Measurements from ENCODE around the gene KRTAP5-9. TPM values are rescaled to one million over a fixed set of nuclear protein-coding genes. Genes with fewer than 3 reads are reported as not detected.
"Not testable (repeated sequence)": the region's sequence is repeated elsewhere in the genome, so short reads cannot be mapped to it uniquely, and the experiment has no call there.

KRTAP5-9 gene
- total RNA-seq, 2 donors from 2014 or later = not detected

DNA sequence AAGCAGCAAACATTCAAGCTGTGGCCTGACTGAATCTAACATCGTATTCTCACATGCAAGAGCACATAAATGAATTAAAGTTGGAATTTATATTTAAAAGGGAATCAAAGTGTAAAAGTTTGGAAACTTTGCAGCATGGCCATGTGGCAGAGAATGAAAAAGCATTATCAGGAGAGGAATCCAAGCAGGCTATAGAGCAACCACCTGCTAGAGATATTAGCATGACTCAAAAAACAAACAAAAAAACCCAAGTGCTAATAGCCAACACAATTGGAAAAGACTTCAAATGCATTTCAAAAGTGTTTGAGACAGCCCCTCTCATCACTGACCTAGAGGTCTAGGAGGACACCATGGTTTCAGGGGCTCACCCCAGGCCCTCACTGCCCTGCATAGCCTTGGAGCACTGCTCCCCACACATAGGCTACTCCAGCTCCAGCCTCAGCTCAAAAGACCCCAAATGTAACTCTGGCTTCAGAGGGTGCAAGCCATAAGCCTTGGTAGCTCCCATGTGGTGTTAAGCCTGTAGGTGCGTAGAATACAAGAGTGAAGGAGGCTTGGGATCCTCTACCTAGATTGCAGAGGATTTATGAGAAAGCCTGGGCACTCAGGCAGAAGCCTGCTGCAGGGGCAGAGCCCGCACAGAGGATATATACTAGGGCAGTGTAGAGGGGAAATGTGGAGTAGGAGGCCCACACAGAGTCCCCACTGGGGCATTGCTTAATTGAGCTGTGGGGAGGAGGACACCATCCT, 22.9 kb upstream of the KRTAP5-9 start:
- ATAC-seq (no peak), DNase-seq (no peak)
- no peak overlapping the region for H3K27ac Mint-ChIP-seq
- peaks cover 15% of the 10 kb centered on the region for H3K27me3 Mint-ChIP-seq
- no peaks in the 10 kb centered on the region for H3K4me1 Mint-ChIP-seq
- no peaks in the 10 kb centered on the region for H3K9me3 ChIP-seq (ENCODE audit: control insufficient read depth, low read length, poor library complexity, severe bottlenecking)
- no peak overlapping the region for H3K4me3 Mint-ChIP-seq
- no peaks in the 10 kb centered on the region for H3K36me3 Mint-ChIP-seq (ENCODE audit: low read depth)

GRCh38 chr11:71525938-71526495, 22.2 kb upstream of the KRTAP5-9 start:
- DNase-seq = no peak
- H3K4me1 Mint-ChIP-seq = no peaks in the 10 kb centered on the region
- H3K9me3 ChIP-seq (ENCODE audit: control insufficient read depth, low read length, poor library complexity, severe bottlenecking) = no peaks in the 10 kb centered on the region
- no peak overlapping the region for H3K27ac Mint-ChIP-seq
- peaks cover 21% of the 10 kb centered on the region for H3K27me3 Mint-ChIP-seq
- no peaks in the 10 kb centered on the region for H3K36me3 Mint-ChIP-seq (ENCODE audit: low read depth)
- no peak overlapping the region for H3K4me3 Mint-ChIP-seq
- no peak for ATAC-seq

DNA sequence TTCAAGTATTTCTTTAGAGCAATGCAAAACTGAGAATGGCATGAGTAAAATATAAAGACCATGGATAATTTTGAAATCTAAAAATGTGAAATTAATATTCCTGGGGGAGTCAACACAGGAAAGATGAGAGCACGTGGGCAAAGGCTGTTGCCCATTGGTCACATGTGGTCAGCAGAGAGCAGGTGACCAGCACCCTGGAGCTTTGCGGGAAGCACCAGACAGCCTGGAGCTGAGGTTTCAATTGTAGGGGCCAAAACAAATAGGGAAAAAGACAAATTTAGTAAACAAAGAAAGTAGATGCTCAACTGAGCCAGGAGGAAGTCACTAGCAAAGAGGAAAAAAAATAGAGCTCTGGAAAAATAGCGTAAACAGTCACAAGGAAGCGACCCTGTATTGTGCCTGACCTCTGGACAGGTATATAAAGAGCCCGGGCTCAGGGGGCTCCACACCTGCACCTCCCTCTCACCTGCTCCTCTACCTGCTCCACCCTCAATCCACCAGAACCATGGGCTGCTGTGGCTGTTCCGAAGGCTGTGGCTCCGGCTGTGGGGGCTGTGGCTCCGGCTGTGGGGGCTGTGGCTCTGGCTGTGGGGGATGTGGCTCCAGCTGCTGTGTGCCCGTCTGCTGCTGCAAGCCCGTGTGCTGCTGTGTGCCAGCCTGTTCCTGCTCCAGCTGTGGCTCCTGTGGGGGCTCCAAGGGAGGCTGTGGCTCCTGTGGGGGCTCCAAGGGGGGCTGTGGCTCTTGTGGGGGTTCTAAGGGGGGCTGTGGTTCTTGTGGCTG, 21.2 kb upstream of the KRTAP5-9 start, which contains the start of gene KRTAP5-7:
Gene KRTAP5-7 (plus strand): TSS at position 472 of the 780 bp plus-strand sequence. CDS start 34 bp downstream, at position 506.
- H3K4me1 Mint-ChIP-seq; H3K9me3 ChIP-seq (ENCODE audit: control insufficient read depth, low read length, poor library complexity, severe bottlenecking); ATAC-seq; H3K4me3 Mint-ChIP-seq; H3K36me3 Mint-ChIP-seq (ENCODE audit: low read depth); DNase-seq; H3K27ac Mint-ChIP-seq: not testable (repeated sequence)
- peaks cover 21% of the 10 kb centered on the region for H3K27me3 Mint-ChIP-seq

GRCh38 chr11:71527576-71528210, 20.5 kb upstream of the KRTAP5-9 start:
- no peaks in the 10 kb centered on the region for H3K36me3 Mint-ChIP-seq (ENCODE audit: low read depth)
- ATAC-seq = no peak
- DNase-seq = no peak

GRCh38 chr11:71530602-71531001, 17.6 kb upstream of the KRTAP5-9 start:
- Mint-ChIP-seq H3K4me1 (no peaks in the 10 kb centered on the region), H3K4me3 (no peak overlapping the region), H3K36me3 (ENCODE audit: low read depth) (no peaks in the 10 kb centered on the region), H3K27ac (no peak overlapping the region), H3K27me3 (peaks cover 20% of the 10 kb centered on the region)
- no peaks in the 10 kb centered on the region for H3K9me3 ChIP-seq (ENCODE audit: control insufficient read depth, low read length, poor library complexity, severe bottlenecking)
- ATAC-seq (peak; percentile 44), DNase-seq (no peak)

More at GRCh38 chr11:71527576-71528210, 20.5 kb upstream of the KRTAP5-9 start:
- Mint-ChIP-seq H3K27ac (no peak overlapping the region), H3K4me3 (no peak overlapping the region), H3K4me1 (no peaks in the 10 kb centered on the region), H3K27me3 (peaks cover 21% of the 10 kb centered on the region)
- no peaks in the 10 kb centered on the region for H3K9me3 ChIP-seq (ENCODE audit: control insufficient read depth, low read length, poor library complexity, severe bottlenecking)

DNA sequence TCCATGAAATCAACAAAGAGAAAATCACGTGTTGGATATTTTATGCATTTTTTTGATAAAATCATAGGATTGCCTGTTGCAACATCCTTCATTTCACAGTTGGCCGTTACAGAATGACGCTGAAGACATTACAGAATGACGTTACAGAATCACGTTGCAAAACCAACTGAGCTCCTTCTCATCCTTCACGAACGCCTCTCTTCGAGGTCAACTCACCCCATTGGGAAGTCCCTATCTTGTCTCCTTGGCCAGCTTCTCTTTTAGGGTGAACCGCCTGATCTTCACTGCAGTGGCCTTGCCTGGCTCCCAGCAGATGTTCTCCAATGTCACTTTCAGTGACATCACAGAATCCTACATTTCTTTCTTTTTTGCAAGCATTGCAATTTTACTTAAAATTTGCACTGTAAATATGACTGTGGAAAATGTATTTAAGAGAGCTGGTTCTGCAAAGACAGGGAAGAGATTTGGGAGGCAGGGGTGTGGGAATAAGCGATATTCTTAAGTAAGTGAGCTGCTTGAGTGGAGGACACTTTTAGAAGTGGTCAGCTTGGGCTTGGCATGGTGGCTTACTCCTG, 16.1 kb upstream of the KRTAP5-9 start:
- DNase-seq = no peak
- Mint-ChIP-seq H3K27ac (no peak overlapping the region), H3K4me1 (peaks cover 2% of the 10 kb centered on the region), H3K4me3 (no peak overlapping the region), H3K27me3 (peaks cover 15% of the 10 kb centered on the region), H3K36me3 (ENCODE audit: low read depth) (peaks cover 5% of the 10 kb centered on the region)
- no peak for ATAC-seq
- H3K9me3 ChIP-seq (ENCODE audit: control insufficient read depth, low read length, poor library complexity, severe bottlenecking) = no peaks in the 10 kb centered on the region

GRCh38 chr11:71534711-71535608, 13.3 kb upstream of the KRTAP5-9 start:
- H3K4me1 Mint-ChIP-seq; H3K4me3 Mint-ChIP-seq; H3K27ac Mint-ChIP-seq; H3K9me3 ChIP-seq (ENCODE audit: control insufficient read depth, low read length, poor library complexity, severe bottlenecking); ATAC-seq; DNase-seq; H3K36me3 Mint-ChIP-seq (ENCODE audit: low read depth): not testable (repeated sequence)
- H3K27me3 Mint-ChIP-seq = peaks cover 25% of the 10 kb centered on the region

DNA sequence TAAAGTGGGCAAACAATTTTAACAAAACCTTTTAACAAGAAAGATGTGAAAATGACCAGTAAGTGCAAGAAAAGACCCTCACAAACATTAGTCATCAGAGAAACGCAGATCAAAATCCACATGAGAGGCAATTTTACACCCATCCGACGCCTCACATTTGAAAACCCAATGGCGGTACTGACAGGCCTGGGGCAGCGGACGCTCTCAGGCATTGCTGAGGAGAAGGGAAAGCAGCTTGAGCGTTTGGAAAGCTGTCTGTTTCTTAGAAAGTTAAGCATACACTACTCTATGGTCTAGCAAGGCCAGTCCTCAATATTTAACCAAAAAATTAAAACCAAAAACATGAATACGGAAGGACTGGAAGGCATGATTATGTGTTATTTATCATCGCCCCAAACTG, 12.4 kb upstream of the KRTAP5-9 start:
- DNase-seq (no peak), ATAC-seq (no peak)
- Mint-ChIP-seq H3K4me3 (peak overlapping the region; percentile 15), H3K36me3 (ENCODE audit: low read depth) (peaks cover 8% of the 10 kb centered on the region), H3K4me1 (peaks cover 3% of the 10 kb centered on the region), H3K27ac (no peak overlapping the region), H3K27me3 (peaks cover 20% of the 10 kb centered on the region)
- no peaks in the 10 kb centered on the region for H3K9me3 ChIP-seq (ENCODE audit: control insufficient read depth, low read length, poor library complexity, severe bottlenecking)

DNA sequence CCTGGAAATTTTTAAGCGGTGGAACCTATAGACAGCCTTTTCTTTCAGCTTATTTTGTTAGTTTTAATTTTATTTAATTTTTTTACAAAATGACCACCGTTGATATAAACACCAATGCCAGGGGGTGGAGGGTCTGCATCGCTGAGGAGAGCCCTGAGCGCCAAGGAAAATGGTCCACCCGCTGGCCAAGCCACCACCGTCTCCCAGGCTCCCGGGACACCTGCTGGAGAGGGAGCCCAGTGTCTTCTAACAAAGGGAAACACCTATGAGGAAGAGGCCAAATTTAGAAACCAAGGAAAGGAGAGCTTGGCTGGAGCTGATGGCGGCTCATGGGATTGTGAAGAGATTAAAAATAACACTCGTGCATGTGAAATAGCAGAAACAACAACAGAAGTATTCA, 10.7 kb upstream of the KRTAP5-9 start:
- Mint-ChIP-seq H3K4me1 (peaks cover 3% of the 10 kb centered on the region), H3K27ac (no peak overlapping the region), H3K4me3 (no peak overlapping the region), H3K36me3 (ENCODE audit: low read depth) (peaks cover 11% of the 10 kb centered on the region), H3K27me3 (peaks cover 25% of the 10 kb centered on the region)
- ATAC-seq (no peak), DNase-seq (no peak)
- H3K9me3 ChIP-seq (ENCODE audit: control insufficient read depth, low read length, poor library complexity, severe bottlenecking) = no peaks in the 10 kb centered on the region

- Mint-ChIP-seq H3K27me3 (peaks cover 30% of the 10 kb centered on the region), H3K36me3 (ENCODE audit: low read depth) (peaks cover 11% of the 10 kb centered on the region)
- not testable (repeated sequence) for ATAC-seq; H3K9me3 ChIP-seq (ENCODE audit: control insufficient read depth, low read length, poor library complexity, severe bottlenecking); H3K4me1 Mint-ChIP-seq; H3K27ac Mint-ChIP-seq; H3K4me3 Mint-ChIP-seq; DNase-seq
Observed at GRCh38 chr11:71537977-71538665, 10.1 kb upstream of the KRTAP5-9 start, which contains the start of gene KRTAP5-8. KRTAP5-8 (plus strand) TSS chr11:71538025; CDS start chr11:71538056, 31 bp downstream.

DNA sequence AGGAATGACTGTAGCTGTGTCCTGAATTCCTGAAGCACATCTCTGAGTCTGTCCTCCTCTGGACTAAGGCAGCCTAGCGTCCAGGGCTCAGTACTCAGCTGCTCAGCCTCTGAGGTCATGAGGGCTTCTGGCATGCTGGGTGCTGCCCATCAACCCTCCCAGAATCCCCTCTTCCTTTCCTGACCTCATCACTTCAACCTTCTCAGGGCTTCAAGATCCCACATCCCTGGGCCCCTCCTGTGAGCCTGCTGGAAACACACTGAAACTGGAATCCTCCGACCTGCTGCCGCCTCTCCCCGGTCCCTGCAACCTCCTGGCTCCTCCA, 9.6 kb upstream of the KRTAP5-9 start:
- Mint-ChIP-seq H3K27me3 (peaks cover 36% of the 10 kb centered on the region), H3K36me3 (ENCODE audit: low read depth) (peaks cover 11% of the 10 kb centered on the region), H3K27ac (no peak overlapping the region), H3K4me3 (no peak overlapping the region), H3K4me1 (peaks cover 8% of the 10 kb centered on the region)
- ATAC-seq = no peak
- H3K9me3 ChIP-seq (ENCODE audit: control insufficient read depth, low read length, poor library complexity, severe bottlenecking) = no peaks in the 10 kb centered on the region
- no peak for DNase-seq

DNA sequence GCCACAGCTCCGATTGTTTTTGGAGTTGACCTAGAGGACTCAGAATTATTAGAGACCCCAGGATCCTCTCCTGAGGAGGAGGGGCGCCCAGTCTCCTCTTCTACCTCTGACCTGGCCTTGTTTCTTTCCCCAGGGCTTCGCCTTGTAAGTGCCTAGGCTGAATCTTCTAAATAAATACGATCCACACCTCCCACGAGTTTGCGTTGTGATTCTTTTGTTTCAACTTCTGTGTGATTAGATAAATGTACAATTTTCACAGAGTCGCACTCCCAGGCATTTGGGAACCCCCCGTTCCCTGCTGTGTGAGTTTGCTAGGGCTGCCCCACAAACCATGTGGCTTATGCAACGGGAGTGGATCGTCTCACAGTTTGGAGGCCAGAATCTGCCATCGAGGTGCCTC, 9.2 kb upstream of the KRTAP5-9 start:
- no peak overlapping the region for H3K4me3 Mint-ChIP-seq
- DNase-seq (no peak), ATAC-seq (no peak)
- peaks cover 8% of the 10 kb centered on the region for H3K4me1 Mint-ChIP-seq
- no peaks in the 10 kb centered on the region for H3K9me3 ChIP-seq (ENCODE audit: control insufficient read depth, low read length, poor library complexity, severe bottlenecking)
- peaks cover 36% of the 10 kb centered on the region for H3K27me3 Mint-ChIP-seq
- H3K36me3 Mint-ChIP-seq (ENCODE audit: low read depth) = peaks cover 11% of the 10 kb centered on the region
- H3K27ac Mint-ChIP-seq = no peak overlapping the region
